HEK293 (cell line): ENCODE data around the gene PGAP1.

ENCODE experiments used
- CTCF ChIP-seq: fragments of 450-650 bp; formaldehyde crosslinking; IDR thresholded peaks from 2 replicates; pipeline ENCODE4 v1.5.1; 2016; ENCODE audit warnings: missing biosample characterization, missing genetic modification characterization
- MYNN ChIP-seq: fragments of 450-650 bp; formaldehyde crosslinking; IDR thresholded peaks from 2 replicates; pipeline ENCODE4 v1.5.1; 2016; ENCODE audit warnings: missing biosample characterization, missing genetic modification characterization, borderline replicate concordance
- PBX3 ChIP-seq: sonication (generic); formaldehyde crosslinking; IDR thresholded peaks from 2 replicates; pipeline ENCODE4 v1.8.1; 2022; ENCODE audit warnings: mild to moderate bottlenecking, moderate library complexity, missing genetic modification reagents
- PRDM10 ChIP-seq: fragments of 450-650 bp; formaldehyde crosslinking; IDR thresholded peaks from 2 replicates; pipeline ENCODE4 v1.5.1; 2016; ENCODE audit warnings: missing biosample characterization, missing genetic modification characterization
- SETDB1 ChIP-seq: IDR thresholded peaks from one replicate; pipeline ENCODE4 v1.6.1; 2017; ENCODE audit warnings: mild to moderate bottlenecking, low read length, moderate library complexity, mixed read lengths; ENCODE audit not compliant: insufficient read length
- ZBTB20 ChIP-seq: fragments of 450-650 bp; formaldehyde crosslinking; IDR thresholded peaks from 2 replicates; pipeline ENCODE4 v1.5.1; 2016; ENCODE audit warnings: missing biosample characterization, missing genetic modification characterization
- ZNF335 ChIP-seq: fragments of 450-650 bp; formaldehyde crosslinking; conservative IDR thresholded peaks from 2 replicates; pipeline ENCODE4 v1.5.1; 2016; ENCODE audit warnings: missing biosample characterization, missing genetic modification characterization
- ZNF426 ChIP-seq: fragments of 450-650 bp; formaldehyde crosslinking; IDR thresholded peaks from 2 replicates; pipeline ENCODE4 v1.5.1; 2017; ENCODE audit warnings: missing biosample characterization, missing genetic modification characterization, mild to moderate bottlenecking, inconsistent platforms, moderate library complexity
- ZNF449 ChIP-seq: fragments of 450-650 bp; formaldehyde crosslinking; IDR thresholded peaks from 2 replicates; pipeline ENCODE4 v1.5.1; 2017; ENCODE audit warnings: missing biosample characterization, mild to moderate bottlenecking, missing genetic modification characterization, moderate library complexity
- ZNF777 ChIP-seq: fragments of 450-650 bp; formaldehyde crosslinking; IDR thresholded peaks from 2 replicates; pipeline ENCODE4 v1.5.1; 2017; ENCODE audit warnings: missing biosample characterization, missing genetic modification characterization, borderline replicate concordance

- TF ChIP-seq CTCF (tag by site-specific recombination) = no peak
- TF ChIP-seq PBX3 (CRISPR knock-in tag) = no peak
- TF ChIP-seq ZNF335 (tag by site-specific recombination) = no peak
- no peak for TF ChIP-seq ZBTB20 (tag by site-specific recombination)
- no peak for TF ChIP-seq ZNF777 (tag by site-specific recombination)
- no peak for TF ChIP-seq ZNF426 (tag by site-specific recombination)
- TF ChIP-seq MYNN (tag by site-specific recombination) = no peak
- TF ChIP-seq PRDM10 (tag by site-specific recombination) = no peak
- TF ChIP-seq ZNF449 (tag by site-specific recombination) = no peak
- no peak for TF ChIP-seq SETDB1
These were observed 80.2 kb downstream of the PGAP1 start for GRCh38 chr2:196846295-196846694.
